ENCODE measurements around the gene CAPN5. TPM values are rescaled to one million over a fixed set of nuclear protein-coding genes. Genes with fewer than 3 reads are reported as not detected.
"Not testable (repeated sequence)": the region's sequence is repeated elsewhere in the genome, so short reads cannot be mapped to it uniquely, and the experiment has no call there.

CAPN5 gene
- total RNA-seq (2014; rRNA removed; shearing (Covaris generic)) = 1.7 and 2.4 TPM in 2 replicates
- 4.7 and 6.7 TPM in 2 replicates for polyA plus RNA-seq (2015; cell fraction: cytosol; rRNA removed)
- 8.4 and 8.7 TPM in 2 replicates for polyA plus RNA-seq (2015; cell fraction: nucleus; rRNA removed)

DNA sequence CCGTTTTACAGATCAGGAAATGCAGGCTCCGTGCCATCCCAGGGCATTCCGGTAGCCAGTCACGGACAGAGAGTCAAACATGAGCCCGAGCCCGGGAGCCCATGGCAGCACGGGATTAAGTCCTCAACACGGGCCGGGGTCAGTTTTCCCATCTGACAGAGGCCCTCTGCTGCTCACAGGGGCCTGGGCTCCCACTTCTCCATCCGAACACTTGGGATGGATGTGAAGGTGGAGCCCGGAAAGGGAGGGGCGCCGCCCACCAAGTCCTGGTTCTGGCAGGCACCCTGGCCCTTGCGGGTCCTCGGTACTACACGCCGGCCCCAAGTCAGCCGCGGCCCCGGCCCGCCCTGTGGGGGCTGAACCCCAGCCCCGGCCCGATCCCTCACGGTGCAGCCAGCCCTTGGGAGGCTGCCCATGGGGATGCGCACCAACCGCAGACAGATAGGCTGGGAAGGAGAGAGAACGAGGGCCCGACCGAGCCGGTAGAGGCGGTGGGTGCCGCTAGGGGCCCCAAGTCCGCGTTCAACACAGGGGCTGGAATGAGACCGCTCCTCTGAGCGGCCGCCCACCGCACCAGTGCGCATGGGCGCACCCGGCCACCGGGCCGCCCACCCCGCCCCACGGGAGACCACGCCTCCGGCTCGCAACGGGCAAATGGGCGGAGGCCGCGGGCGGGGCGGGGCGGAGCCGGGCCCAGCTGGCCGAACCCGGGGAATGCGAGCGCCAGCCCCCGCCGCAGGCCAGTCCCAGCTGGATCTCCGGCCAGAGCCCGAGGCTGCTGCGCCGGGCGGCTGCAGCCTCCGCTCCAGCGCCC is at the start of gene CAPN5:
Gene CAPN5, plus strand, starts transcription at position 743 of the 814 bp plus-strand sequence. CDS start 17,916 bp downstream, outside the sequence.
- DNase-seq (ENCODE audit: low read depth, low spot score) = peak; percentile 80
- in situ Hi-C loops (cut with HindIII; ENCODE audit: low pct_unique_long_range_greater_than_20kb, low sequenced_read_pairs) = no loop called here

- DNase-seq (ENCODE audit: low read depth, low spot score); in situ Hi-C loops (cut with HindIII; ENCODE audit: low pct_unique_long_range_greater_than_20kb, low sequenced_read_pairs): not testable (repeated sequence)
Observed at GRCh38 chr11:77018396-77018924, 48.3 kb upstream of the CAPN5 start.

DNA sequence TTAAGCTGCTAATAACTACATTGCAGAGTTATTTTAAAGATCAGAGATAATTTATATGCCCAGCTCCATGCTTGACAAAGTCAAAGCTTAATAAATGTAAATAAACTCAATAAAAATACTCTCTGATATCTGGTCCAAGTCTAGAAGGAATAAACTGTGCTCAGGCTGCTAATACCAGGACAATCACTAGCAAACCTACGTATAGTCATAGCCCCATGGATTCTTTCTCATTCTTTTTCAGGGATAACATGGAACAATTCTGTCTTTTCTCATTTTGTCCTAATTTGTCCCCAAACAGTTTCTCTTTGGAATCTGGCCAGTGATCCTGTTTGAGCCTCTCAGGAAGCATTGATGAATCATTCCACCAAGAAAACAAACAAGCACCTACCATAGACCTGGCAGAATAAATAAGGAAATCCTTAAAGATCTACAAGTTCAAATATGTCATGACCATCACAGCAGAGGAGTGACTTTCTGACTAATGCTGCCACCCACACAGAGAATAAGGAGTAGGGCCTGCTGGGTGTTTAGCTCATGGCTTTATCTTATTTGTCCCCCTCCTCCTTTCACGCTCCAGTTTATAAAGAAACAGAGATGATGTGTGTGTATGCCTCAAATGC is 46.7 kb upstream of the CAPN5 start:
- in situ Hi-C loops (cut with HindIII; ENCODE audit: low pct_unique_long_range_greater_than_20kb, low sequenced_read_pairs) = no loop called here
- no peak for DNase-seq (ENCODE audit: low read depth, low spot score)

DNA sequence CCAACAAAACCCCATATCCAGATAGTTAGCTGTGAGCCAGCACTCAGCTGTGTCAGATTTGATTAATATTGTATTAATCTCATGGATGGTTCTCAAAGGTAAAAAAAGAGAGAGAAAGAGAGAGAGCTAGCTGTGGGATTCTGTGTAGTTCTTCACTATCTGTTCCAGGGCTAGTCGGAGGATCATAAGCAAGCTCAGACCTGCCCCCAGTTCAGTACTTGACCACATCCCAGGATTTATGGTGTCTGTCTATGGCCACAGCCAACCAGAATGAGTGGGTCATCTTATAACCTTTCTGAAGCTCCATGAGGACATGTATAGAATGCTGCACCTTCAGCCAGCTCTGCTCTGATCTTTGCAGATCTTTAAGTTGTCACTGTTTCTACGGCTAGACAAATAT is 46.0 kb upstream of the CAPN5 start:
- no peak for DNase-seq (ENCODE audit: low read depth, low spot score)
- in situ Hi-C loops (cut with HindIII; ENCODE audit: low pct_unique_long_range_greater_than_20kb, low sequenced_read_pairs) = no loop called here

DNA sequence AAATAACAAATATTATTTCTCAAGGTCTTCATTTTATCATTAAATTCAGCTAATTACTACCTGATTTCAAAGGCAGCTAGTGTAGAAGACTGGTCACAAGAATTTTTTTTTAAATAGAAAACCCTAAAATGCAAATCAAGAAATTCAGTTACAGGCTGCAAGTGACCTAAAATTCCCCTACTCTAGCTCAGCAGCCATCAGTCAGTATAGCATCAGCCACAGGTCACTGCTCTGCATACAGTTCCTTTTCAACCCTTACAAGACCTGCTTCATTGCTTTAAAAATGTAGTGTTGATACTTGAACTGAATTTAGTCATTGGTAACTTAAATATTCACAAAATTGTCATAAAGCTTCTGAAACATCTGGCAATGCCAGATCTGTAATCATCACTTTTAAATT is 42.0 kb upstream of the CAPN5 start:
- no peak for DNase-seq (ENCODE audit: low read depth, low spot score)

GRCh38 chr11:77026221-77026620 is 40.5 kb upstream of the CAPN5 start:
- DNase-seq (ENCODE audit: low read depth, low spot score) = no peak
- in situ Hi-C loops (cut with HindIII; ENCODE audit: low pct_unique_long_range_greater_than_20kb, low sequenced_read_pairs) = no loop called here

More for the DNA sequence above, 42.0 kb upstream of the CAPN5 start:
- in situ Hi-C loops (cut with HindIII; ENCODE audit: low pct_unique_long_range_greater_than_20kb, low sequenced_read_pairs) = no loop called here

- in situ Hi-C loops (cut with HindIII; ENCODE audit: low pct_unique_long_range_greater_than_20kb, low sequenced_read_pairs) = no loop called here
- no peak for DNase-seq (ENCODE audit: low read depth, low spot score)
Observed at GRCh38 chr11:77026743-77027142, 40.0 kb upstream of the CAPN5 start.

DNA sequence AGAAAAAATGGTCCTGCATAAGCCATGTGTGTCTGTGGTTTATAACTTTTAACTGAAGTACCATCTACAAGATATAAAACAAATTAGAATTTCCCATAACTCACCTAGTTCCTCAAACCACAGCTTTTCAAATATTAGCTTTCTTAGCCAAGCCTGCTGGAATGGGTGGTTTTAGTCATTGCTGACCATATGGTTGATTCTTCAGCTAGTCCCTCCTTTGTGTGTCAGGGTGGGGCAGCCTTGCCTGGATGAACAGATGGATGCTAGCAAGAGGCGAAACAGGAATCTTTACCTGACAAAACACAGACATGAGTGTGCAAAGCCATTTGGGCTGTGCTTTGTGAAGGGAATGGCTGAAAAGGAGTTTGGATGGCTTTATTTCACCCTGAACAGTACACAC is 39.5 kb upstream of the CAPN5 start:
- in situ Hi-C loops (cut with HindIII; ENCODE audit: low pct_unique_long_range_greater_than_20kb, low sequenced_read_pairs) = no loop called here
- no peak for DNase-seq (ENCODE audit: low read depth, low spot score)

- DNase-seq (ENCODE audit: low read depth, low spot score) = no peak
- in situ Hi-C loops (cut with HindIII; ENCODE audit: low pct_unique_long_range_greater_than_20kb, low sequenced_read_pairs) = no loop called here
Observed at GRCh38 chr11:77029829-77030228, 36.9 kb upstream of the CAPN5 start.

DNA sequence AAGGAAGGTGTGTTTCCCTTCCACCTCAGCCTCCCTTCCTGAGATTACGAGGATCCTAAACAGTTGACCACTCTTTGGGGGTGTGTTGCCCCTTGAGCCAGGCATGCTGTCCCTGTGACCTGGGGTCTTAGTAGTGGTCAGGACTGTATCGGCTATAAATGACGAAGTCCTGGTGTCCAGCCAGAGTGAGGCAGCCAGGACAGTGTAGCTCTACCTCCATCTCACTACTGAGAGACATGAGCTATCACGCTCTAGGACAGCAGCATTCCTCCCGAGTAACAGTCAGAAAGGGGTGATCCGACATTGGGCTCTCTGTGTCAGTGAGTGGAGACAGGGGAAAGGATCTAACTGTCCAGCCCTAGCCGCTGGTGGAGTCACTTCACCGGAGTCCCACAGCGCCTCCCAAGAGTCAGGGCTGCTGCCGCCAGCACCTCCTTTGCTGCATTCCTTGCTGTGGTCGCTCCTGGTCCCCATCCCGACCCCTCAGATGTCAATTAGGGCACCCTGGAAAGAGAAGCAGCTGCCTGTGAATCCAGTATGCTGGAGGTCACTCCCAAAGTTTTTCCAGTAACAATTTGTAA is 35.8 kb upstream of the CAPN5 start:
- in situ Hi-C loops (cut with HindIII; ENCODE audit: low pct_unique_long_range_greater_than_20kb, low sequenced_read_pairs) = no loop called here
- DNase-seq (ENCODE audit: low read depth, low spot score) = peak; percentile 7

DNA sequence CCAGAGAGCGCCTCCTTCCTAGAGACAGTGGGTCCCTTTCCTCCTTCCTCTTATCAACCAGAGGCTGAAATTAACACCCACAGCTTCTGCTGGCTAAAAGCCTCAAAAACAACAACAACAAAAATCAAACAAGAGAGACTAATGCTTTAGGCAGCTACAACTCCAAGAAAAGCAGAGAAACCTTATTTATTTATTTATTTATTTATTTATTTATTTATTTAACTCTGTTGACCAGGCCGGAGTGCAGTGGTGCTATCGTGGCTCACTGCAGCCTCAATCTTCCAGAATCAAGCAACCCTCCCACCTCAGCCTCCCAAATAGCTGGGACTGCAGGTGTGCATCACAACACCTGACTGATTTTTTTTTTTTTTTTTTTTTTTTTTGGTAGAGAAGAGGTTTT is 35.2 kb upstream of the CAPN5 start:
- DNase-seq (ENCODE audit: low read depth, low spot score) = no peak
- in situ Hi-C loops (cut with HindIII; ENCODE audit: low pct_unique_long_range_greater_than_20kb, low sequenced_read_pairs) = no loop called here

- DNase-seq (ENCODE audit: low read depth, low spot score) = no peak
- in situ Hi-C loops (cut with HindIII; ENCODE audit: low pct_unique_long_range_greater_than_20kb, low sequenced_read_pairs) = no loop called here
Observed at GRCh38 chr11:77035039-77035438, 31.7 kb upstream of the CAPN5 start.

DNA sequence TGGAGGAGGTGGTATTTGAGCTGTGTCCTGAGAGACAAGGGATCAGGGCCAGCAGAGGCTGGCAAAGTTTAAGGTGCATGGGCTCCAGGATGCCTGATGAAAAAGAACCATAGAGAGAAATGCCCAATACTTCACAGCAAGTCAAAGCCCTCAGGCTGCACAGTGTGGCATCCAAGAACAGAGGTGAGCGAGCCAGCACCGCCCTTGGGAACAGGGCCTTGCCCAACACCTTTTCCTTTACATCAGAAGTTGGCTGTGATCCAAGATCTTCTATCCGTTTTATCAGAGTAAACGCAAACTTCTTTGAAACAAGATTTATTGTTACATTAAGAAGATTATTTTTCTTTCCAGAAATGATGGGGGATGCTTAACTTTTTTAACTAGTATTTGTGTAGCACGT is 31.2 kb upstream of the CAPN5 start:
- DNase-seq (ENCODE audit: low read depth, low spot score) = no peak
- in situ Hi-C loops (cut with HindIII; ENCODE audit: low pct_unique_long_range_greater_than_20kb, low sequenced_read_pairs) = no loop called here

- in situ Hi-C loops (cut with HindIII; ENCODE audit: low pct_unique_long_range_greater_than_20kb, low sequenced_read_pairs) = no loop called here
- DNase-seq (ENCODE audit: low read depth, low spot score) = no peak
Observed at GRCh38 chr11:77036398-77036797, 30.4 kb upstream of the CAPN5 start.

DNA sequence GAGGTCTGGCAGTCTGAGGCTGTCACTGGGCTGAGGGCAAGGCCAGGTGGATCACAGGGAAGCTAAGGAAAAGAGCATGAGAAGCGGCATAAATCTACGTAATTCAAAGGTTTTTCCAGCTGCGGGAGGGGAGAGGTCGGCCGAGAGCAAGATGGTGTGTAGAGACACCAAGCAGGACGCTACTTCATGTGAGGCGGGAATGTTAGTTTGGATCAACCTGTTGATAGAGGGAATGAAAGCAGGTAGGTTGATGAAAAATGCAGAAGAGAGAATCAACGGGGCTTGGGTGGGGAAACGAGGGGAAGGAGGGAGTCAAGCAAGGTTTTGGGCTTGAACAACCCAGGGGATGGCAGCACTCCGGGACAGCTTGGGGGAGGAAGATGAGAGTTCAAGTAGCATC is 29.7 kb upstream of the CAPN5 start:
- in situ Hi-C loops (cut with HindIII; ENCODE audit: low pct_unique_long_range_greater_than_20kb, low sequenced_read_pairs) = no loop called here
- no peak for DNase-seq (ENCODE audit: low read depth, low spot score)

DNA sequence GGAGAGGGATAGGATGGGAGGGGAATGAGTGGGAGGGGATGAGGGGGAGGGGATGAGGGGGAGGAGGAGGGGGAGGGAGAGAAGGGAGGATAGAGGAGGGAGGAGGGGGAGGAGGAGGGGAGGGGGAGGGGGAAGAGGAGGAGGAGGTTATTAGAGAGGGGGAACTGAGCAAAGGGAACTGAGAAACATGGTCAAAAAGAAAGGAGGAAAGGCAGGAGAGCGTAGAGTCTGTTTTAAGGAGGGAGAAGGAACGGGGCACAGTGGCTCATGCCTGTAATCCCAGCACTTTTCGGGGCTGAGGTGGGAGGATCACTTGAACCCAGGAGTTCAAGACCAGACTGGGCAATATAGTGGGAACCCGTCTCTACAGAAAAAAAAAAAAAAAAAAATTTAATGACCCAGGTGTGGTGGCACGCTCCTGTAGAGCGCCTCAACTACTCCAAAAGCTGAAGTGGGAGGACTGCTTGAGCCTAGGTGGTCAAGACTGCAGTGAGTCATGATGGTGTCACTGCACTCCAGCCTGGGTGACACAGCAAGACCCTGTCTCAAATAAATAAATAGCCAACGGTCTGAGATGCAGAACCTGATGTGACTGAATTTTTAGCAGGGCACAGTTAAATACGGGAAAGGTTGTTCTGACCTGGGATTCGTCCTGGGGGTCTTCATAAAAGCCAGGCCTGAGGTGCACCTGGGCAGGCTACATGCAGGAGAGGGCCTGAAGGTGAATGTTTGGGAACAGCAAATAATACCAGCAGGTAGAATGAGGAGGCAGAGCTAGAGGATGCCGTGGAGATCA is 28.5 kb upstream of the CAPN5 start:
- no peak for DNase-seq (ENCODE audit: low read depth, low spot score)

GRCh38 chr11:77038825-77039326 is 27.9 kb upstream of the CAPN5 start:
- in situ Hi-C loops (cut with HindIII; ENCODE audit: low pct_unique_long_range_greater_than_20kb, low sequenced_read_pairs) = no loop called here
- no peak for DNase-seq (ENCODE audit: low read depth, low spot score)

More for the DNA sequence above, 28.5 kb upstream of the CAPN5 start:
- in situ Hi-C loops (cut with HindIII; ENCODE audit: low pct_unique_long_range_greater_than_20kb, low sequenced_read_pairs) = no loop called here
